22Rv1 (cell line): ENCODE measurements around the gene FOXI1.

Experiments used
- CTCF ChIP-seq: fragments of 450-650 bp; IDR thresholded peaks from 2 replicates; pipeline ENCODE4 v1.5.1; 2017; ENCODE audit warnings: mild to moderate bottlenecking
- ZFX ChIP-seq: fragments of 450-650 bp; IDR thresholded peaks from 2 replicates; pipeline ENCODE4 v1.6.1; 2017; ENCODE audit warnings: antibody characterized with exemption, borderline replicate concordance

GRCh38 chr5:170057311-170057710 lies 48.4 kb upstream of the FOXI1 start:
- TF ChIP-seq CTCF: no peak
- no peak for TF ChIP-seq ZFX
